NCI-H82 (cell line): Measurements from ENCODE around the gene KCND2.

Experiments
- DNase-seq: peaks from one replicate; lab custom pipeline; 2025; lab: John Stamatoyannopoulos, UW

The KCND2 gene

DNA sequence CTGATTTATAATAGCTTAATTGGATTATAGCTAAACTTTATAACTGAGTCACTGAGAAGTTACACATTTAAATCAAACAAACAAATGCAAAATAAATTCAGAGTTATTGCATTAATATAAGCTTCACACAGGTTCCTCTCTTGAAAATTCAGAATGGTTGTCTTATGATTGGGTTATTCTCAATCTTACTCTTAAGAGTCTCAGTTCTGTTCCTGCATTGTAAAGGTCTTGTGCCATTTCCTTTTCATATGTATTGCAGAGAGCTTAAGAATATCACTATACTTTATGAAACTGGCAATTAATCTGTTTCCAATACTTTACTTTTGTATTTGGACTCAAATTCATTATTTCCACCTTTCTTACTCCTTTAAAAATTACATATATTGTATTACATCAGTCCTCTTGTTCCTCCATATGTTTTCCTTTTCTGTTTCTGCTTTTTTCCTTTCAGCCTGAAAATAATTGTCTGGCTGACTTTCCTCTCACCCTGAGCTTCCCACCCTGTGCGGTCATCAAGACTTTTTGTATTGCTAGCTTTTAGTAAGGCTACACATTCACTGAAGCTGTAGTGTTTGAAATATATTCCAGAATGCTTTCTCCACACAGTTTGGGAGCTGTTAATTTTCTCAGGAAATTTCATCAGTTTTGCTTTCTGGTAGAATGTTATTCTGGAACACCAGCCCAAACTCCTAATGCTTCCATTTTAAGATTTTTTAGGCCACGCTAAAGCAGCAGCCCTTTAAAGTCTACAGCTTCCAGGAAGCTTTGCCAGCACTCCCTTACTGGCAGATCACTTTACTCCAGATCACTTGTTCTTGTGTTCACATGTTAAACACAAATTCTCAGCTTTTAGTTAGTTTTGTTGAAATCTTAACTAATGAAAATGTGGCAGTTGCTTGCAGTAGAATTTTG lies 139.4 kb downstream of the KCND2 start:
- no peak for DNase-seq

DNA sequence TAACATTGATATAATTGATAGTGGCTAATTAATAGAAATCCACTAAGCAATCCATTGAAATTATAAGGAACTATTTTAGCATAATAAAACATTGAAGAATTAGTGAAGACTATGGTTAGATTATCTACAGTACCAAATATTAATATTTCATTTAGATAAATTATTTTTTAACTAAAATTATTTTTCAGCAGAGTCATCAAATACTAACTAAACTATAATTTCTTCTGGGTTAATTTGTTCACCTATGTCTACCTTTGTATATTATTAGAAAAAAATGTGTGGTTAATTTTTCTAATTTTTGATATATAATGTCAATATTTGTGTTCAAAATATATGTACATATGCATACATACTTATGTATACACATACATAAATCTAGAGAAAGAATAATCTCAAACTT lies 140.2 kb downstream of the KCND2 start:
- no peak for DNase-seq

DNA sequence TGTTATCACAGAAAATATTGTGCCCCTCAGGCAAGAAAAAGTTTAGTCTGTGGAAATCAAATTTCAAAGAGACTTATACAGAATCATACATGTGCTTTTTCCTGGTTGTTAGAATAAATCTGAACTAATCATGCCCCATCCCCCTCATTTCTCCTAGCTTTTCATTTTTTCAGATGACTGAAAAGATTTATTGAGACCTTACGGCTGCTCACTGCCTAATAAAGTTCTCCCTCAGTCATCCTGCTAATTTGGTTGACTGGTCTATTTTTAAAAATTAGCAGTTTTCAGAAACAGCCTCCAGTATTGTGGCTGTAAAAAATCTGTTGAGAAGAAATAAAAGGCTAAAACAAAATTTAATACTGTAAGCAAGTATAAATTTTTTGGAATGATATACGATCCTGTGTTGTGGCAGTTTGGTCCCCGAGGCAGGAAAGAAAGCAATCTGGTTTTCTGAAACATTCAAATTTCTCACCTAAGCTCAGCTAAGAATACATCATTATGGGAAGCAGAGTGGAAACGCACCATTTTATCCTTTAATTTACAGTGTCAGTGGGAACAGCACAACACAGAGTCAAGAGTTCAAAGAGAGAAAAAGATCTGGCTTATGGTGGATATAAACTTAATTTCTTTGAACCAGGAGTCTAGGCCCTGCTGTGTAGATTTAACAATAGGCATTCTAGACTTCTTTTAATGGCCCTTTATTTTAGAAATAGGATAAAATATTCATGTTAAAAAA lies 144.4 kb downstream of the KCND2 start:
- no peak for DNase-seq

DNA sequence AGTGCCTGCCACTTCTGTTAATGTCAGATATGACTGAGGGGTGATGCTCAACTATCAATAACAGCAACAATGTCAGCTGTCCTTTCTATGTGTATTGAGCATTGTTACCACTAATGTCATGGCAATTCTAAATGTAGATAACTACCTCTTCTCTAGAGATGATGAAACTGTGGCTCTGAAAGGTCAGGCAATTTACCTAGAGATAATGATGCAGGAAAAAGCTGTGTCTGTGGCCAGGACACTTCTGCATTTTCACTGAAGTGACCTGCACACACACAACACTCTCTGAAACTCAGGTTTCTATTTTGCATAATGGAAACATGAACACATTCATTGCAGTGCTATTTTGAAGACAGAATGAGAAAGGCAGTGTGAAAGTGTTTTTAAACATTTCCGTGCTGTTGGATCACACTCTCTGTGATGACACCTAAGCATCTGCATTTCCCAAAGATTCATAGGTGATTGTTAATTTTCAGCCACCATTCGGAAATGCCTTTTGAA lies 148.2 kb downstream of the KCND2 start:
- no peak for DNase-seq

DNA sequence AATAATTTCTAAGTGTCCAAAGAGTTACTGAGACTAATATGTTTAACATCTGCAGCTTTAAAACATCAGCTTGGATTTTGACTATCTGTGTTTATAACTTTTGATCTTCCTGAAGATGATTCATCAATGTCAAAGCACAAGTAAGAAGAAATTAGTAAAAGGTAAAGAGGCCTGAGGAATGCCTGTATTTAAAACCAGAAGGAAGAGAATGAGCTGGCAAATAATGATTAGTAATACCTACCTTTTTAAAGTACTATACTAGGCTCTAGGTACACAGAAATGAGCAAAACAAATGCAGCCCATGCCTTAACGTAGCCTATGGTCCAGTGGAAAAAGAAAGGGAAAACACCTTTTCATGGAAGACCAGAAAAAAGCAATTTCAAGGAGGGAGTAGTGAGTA lies 158.0 kb downstream of the KCND2 start:
- DNase-seq = no peak

DNA sequence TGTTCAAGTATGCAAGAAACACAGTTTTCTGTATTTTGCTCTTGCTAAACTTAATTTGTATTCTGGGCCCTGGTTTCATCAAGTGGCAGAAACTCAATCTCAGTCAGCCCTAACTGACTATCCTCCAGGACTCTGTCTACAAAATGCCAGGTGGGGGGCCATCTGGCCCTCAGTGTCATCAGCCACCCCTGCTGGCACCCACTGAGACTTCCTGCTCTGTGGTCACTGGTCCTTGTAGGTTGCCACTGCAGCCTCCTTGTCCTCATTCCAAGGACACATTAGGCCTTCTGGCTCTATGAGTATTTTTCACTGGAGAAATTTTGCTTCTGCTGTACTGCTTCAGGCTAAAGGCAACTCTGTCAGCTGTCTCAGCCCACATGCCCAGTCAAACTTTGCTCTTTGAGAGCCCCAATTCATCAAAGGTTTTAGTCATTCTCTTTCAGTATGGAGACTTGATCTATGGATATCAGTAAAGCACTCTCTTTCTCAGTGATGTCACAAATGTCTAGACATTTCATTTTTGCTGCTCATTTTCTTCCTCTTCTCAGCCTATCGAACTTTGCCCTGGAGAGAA lies 163.6 kb downstream of the KCND2 start:
- DNase-seq = peak; percentile 32

DNA sequence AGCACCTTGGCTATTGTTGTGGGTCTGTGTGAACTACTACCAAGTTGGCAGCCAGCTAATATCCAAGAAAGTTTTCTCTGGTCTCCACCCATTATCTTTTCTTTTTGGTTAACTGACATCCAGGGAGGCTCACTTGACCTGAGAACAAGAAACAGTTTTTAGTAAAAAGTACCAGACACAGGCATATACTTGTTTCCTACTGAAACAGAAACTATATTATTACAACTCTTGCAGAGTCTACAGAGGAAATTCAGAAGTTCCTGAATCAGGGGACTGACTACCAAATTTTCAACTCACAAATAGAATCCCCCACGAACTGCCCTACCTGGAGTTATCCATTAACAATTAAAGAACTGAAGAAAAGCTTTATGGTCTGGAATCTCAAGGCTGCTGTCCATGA lies 168.9 kb downstream of the KCND2 start:
- DNase-seq = no peak

DNA sequence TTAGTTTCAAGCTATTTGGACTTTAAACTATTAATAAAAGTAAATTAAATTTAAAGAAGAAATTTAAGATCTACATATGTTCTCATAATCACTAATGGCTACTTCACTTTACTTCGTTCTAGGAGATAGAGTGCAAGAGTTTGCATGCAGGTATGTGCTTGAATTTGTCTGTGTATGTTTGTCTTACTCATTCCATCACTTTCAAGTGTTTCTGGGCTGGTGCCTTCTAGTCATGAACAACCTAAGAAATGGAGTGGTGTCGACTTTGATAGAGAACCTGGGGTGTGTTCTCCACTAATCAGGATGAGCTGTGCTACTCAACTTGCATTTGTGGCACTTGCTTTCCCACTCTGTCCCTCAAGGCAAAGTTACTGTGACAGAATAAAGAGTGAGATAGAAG lies 169.9 kb downstream of the KCND2 start:
- DNase-seq = no peak

DNA sequence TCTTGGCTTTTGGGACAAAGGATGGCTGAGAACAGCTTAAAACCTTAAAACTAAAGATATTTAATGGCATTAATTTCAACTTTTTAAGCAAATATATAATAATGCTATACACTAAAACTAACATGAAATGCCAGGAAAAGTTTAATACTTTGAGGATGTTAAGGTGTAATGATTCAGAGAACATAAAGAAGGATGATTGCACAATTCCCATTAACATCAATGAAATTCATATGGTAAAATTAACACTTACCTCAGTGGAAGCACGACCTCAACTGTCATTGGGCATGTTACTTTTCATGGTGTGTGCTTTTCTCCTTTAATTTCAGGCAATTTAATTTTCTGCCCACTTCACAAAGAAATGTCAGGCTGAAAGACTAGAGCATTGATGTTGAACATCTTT lies 171.7 kb downstream of the KCND2 start:
- DNase-seq = no peak

DNA sequence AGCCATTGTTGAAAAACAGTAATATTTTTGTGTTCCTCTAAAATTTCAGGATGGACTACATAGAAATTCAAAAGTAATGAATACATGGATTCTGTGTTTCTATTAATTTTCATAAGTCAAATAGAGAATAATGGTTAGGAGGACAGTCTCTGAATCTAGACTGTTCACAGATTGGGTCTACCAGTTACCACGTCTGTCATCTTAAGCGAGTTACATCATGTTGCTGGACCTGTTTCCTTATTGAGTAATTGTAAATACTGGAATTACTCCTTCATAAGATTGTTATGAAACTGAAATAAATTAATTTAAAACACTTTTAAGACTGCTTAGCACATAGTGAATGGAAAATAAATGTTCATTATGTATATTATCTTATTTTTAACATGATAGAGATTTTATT lies 172.3 kb downstream of the KCND2 start:
- no peak for DNase-seq

DNA sequence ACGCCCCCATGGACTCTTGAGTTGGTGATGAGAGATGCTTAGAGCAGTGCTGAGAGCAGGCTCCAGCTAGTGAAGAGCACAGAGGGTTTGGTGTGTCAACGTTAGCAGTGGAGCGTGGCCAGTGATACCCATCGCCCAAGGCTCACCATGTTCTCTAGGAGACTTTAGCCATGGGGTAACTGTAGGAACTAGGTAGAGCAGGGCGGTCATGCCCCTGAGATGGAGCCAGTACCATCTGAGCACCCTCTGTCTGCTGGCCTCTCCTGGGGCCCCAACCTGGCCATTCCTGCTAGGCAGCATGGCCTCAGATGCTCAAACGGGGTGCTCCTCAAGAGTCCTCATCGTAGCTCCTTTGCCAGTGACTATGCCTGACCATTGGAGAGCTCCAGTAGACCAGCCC lies 179.7 kb downstream of the KCND2 start:
- no peak for DNase-seq

DNA sequence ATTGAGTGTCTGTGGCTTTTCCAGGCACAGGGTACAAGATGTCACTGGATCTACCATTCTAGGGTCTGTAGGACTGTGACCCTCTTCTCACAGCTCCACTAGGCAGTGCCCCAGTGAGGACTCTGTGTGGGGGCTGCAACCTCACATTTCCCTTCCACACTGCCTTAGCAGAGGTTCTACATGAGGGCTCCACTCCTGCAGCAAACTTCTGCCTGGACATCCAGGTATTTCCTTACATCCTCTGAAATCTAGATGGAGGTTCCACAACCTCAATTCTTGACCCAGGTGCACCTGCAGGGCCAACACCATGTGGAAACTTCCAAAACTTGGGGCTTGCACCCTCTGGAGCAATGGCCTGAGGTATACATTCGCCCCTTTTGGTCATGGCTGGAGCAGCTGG lies 183.7 kb downstream of the KCND2 start:
- no peak for DNase-seq

DNA sequence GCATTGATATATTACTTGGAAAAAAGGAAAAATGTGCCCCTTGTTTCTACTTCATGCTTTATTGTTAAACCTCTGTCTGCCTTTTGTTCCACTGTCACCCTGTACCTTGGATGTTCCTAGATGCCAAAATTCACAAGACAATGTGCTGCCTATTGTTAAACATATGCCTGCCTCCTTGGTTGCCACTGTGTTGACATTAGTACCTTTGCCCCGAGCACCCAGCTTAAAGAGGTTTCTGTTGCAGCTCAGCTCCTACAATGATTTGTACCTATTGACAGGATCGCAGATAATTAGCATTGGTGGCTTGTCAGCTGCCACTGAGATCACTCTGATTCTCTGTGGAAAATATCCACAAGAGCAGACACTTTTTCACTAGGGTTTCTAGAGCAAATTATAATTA lies 188.0 kb downstream of the KCND2 start:
- DNase-seq = peak; percentile 7

DNA sequence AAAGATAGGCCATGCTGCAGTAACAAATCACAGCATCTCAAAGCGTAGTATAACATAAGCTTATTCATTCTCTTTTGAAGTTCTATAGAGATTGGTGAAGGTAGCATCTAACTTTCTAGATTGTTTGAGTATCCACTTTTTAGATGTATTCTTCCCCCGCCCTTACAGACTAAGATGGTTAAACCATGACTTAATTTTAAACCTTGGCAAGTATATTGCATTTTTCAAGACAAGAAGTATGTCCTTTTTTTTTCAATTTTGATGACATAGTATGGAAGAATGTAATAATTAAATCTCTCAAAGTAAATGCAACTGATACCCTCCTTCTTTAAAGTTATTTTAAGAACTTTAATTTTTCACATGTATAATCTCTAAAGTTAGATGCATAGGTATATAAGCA lies 190.0 kb downstream of the KCND2 start:
- no peak for DNase-seq

DNA sequence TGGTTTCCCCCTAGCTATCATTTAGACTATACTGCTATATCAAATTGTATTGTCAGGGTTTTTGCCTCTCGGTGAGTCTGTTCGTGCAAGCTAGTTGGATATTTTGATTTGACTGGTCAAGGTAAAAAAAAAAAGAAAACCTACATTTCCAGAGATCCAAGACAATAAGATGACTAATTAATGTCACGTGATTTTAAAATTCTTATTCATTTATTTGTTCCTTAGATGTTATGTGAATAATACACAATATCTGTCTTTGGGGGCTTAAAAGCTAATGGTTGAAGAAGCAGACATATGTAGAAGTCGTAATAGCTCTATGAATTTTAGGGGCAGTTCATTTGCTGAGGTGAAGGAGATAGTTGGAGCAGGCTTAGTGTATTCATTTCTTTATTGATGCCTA lies 191.1 kb downstream of the KCND2 start:
- no peak for DNase-seq

DNA sequence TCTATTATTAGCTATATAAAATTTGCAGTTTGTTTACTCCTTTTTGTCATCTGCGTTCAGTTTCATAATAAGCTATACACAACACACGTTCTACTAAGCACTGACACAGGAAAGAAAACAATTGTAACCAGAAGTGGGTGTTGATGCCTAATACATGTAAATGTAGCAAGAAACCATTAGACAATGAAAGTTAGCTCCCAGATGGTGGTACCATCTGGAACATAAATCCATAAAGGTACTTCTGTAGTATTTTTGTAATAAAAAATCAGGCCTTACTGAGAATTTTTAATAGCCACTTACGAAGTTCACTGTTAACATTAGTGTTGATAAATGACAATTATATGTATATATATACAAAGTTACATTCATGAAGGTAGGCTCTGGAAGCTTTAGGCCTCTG lies 194.7 kb downstream of the KCND2 start:
- peak; percentile 20 for DNase-seq

DNA sequence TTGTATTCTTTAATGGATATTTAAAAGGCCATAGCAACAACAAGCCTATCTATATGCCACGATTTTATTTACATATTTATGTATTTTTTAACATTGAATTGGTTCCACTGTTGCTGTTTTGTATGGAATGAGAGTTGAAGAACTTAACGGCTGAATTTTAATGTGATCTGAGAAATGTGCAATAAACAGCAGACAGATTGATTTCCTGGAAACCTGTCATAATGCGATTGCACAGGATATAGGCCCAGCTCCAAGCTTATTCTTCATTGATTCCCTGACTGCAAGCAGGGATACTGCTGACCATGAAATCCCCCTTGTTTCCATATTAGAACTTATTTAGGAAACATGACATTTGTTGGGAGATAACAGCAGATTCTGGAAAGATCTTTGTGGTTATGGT lies 195.6 kb downstream of the KCND2 start:
- peak; percentile 3 for DNase-seq

DNA sequence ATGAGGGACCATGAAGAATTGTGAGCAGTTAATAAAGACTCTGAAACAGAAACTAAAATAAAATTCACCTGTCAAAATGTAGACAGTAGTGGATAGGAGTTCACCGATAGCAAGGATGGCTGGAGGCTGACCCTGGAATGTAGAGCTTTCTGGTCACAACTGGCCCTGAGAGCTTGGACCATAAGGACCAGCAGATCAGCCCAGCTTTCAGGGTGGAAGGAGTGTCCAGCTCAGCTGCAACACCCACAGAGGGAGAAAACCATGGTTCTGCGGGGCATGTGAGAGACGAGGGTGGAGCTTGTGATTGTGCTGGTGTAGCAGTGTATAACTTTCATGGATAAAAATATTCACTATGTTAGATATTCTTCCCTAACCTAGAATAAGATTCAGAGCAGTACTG lies 199.9 kb downstream of the KCND2 start:
- no peak for DNase-seq

DNA sequence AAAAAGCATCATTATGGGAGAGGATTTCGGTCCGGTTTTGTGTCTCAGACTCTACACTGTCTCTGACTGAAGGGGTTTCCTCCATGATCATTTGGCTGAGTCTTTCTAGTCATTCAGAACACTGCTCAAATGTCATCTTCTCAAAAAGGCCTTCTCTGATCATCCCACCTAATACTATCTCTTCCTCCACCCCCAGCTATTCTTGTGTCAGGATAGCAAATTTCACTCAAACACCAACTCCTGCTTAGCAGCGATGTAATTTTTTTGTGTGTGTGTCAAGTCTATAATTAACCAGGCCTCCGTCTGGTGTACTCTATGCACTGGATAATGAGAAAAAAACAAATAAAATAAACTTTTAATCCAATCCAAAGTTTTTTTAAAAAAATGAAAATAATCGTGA lies 200.4 kb downstream of the KCND2 start:
- DNase-seq = no peak

DNA sequence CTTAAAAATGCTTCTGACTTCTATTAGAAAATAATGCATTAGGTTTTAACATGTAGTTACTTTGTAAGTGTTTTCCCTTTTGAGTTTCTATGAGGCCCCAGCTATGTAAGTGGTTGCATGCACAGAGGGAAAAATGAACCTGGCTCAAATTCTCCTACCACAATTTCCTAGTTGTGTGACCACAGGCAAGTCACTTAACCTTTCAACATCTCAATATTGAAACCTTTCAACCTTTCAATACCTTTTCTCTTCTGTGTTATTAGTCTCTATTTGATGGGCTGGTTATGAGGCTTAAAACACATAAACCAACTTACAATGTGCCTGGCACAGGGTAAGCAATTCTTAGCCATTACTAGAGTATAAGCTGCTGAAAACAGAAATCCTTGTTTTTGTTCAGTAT lies 203.0 kb downstream of the KCND2 start:
- no peak for DNase-seq

DNA sequence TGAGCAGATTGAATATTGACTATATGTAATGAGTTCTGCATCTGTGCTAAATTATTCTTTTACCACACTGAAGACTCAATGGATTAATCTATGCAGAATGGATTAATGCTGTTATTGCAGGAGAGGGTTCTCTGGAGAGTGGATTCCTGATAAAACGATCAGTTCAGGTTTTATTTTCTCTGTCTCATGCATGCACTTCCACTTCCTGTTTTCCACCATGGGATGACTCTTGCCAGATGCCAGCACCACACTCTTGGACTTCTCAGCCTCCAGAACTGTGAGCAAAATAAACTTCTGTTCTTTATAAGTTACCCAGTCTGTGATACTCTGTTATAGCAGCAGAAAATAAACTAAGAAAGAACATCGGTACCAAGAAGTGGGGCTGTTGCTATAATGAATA lies 207.5 kb downstream of the KCND2 start:
- no peak for DNase-seq

DNA sequence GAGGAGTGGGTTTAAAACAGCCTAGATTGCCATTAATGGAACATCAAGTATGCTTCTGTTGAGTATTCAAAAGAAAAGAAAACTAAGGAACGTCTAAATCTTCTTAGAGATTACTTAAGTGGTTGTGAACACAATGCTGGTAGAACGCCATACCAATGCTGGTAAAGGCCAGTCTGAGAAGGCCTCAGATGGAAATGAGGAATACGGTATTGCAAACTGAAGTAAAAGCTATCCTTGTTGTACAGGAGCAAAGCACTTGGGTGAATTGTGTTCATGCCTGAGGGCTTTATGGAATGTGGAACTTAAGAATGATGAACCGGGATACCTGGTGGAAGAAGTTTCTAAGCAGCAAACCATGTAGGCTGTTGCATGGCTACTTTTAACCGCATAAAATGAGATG lies 208.0 kb downstream of the KCND2 start:
- no peak for DNase-seq

DNA sequence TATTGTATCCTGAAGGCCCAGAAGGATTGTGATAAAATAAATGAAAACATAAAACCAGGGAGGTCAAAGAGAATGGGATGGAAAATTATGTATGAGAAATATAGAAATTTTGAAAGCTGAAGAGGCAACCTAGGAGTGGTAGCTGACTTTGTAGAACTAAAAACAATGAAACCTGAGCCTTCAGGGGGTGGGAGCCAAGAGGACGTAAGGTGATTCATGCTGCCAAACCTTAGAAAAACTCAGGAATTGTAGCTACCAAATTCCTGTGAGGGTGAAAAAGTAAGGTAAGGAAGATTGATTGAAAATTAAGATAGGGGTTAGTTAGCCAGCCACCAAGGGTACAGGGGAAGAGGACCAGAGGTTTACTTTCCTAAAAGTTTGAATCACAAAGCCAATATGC lies 213.2 kb downstream of the KCND2 start:
- DNase-seq = no peak
